ENCODE measurements around the gene PBX4. TPM values are rescaled to one million over a fixed set of nuclear protein-coding genes. Genes with fewer than 3 reads are reported as not detected.
A peak's percentile ranks its signal among the peaks of the same experiment; 100 is the strongest.

The PBX4 gene
- total RNA-seq, 2 experiments from 2014 or later: 13.8 to 15.6 TPM

DNA sequence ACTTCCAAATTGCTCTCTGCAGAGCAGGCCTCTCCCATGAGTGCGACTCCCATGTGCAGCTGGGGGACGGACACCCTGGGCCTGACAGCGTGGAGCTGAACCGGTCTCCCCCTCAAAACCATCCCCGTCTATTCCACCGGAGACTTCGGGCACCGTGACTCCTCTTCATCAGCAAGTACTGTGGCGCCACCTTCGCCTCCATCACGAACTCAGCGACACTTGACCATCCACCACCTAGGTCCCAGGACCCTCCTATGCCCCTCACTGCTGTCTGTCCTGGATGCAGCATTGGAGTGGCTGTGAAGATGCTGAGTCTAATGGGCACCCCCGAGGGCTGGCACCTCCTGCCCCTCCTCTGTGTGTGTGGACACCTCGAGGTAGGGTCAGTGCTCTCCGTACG lies 59.9 kb downstream of the PBX4 start:
- no peak overlapping the region for H3K4me3 Mint-ChIP-seq
- H3K4me1 Mint-ChIP-seq (ENCODE audit: low read depth): no peaks in the 10 kb centered on the region
- H3K27ac Mint-ChIP-seq: no peak overlapping the region
- DNase-seq (no peak), ATAC-seq (no peak)
- ChIA-PET POLR2A (no interaction called here), CTCF (interaction anchor here (0.8 to 9.0 kb wide), 3 partner anchors 9 to 85 kb away, joined by 3 to 111 read pairs (median 7); partner anchors contain the start of gene GMIP)
- peaks cover 3% of the 10 kb centered on the region for H3K36me3 Mint-ChIP-seq (ENCODE audit: low read depth)
- intact Hi-C loops (cut with micrococcal nuclease): no loop called here
- H3K9me3 Mint-ChIP-seq: no peaks in the 10 kb centered on the region
- TF ChIP-seq, protein P1, sequence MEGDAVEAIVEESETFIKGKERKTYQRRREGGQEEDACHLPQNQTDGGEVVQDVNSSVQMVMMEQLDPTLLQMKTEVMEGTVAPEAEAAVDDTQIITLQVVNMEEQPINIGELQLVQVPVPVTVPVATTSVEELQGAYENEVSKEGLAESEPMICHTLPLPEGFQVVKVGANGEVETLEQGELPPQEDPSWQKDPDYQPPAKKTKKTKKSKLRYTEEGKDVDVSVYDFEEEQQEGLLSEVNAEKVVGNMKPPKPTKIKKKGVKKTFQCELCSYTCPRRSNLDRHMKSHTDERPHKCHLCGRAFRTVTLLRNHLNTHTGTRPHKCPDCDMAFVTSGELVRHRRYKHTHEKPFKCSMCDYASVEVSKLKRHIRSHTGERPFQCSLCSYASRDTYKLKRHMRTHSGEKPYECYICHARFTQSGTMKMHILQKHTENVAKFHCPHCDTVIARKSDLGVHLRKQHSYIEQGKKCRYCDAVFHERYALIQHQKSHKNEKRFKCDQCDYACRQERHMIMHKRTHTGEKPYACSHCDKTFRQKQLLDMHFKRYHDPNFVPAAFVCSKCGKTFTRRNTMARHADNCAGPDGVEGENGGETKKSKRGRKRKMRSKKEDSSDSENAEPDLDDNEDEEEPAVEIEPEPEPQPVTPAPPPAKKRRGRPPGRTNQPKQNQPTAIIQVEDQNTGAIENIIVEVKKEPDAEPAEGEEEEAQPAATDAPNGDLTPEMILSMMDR (IDR thresholded peaks at IDR 0.05): no peak
- no peaks in the 10 kb centered on the region for H3K27me3 Mint-ChIP-seq

DNA sequence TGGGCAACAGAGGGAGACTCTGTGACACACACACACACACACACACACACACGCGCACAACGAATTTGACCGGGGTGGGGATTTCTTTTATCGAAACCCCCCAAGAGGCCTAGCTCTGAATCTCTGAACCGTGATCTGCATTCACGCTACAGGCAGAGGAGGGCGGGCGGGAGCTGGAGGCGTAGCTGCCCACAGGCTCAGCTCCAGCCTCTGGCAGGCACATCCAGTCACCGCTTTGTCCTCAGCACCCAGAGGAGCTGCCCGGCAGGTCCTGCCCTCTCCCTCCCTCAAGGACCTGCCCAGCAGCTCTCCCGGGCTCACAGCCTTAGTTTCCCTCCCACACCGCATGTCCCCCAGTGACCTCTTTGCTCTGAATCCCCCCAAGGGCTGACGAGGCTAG lies 60.4 kb downstream of the PBX4 start:
- no peak for ATAC-seq
- no peaks in the 10 kb centered on the region for H3K27me3 Mint-ChIP-seq
- no peak overlapping the region for H3K27ac Mint-ChIP-seq
- CTCF ChIA-PET: interaction anchor here (0.8 to 9.0 kb wide), 3 partner anchors 10 to 86 kb away, joined by 3 to 111 read pairs (median 7); partner anchors contain the start of gene GMIP
- H3K9me3 Mint-ChIP-seq: no peaks in the 10 kb centered on the region
- DNase-seq: no peak
- no peak overlapping the region for H3K4me3 Mint-ChIP-seq
- intact Hi-C loops (cut with micrococcal nuclease): no loop called here
- H3K4me1 Mint-ChIP-seq (ENCODE audit: low read depth): no peaks in the 10 kb centered on the region
- TF ChIP-seq, protein P1 (IDR thresholded peaks at IDR 0.05): no peak
- POLR2A ChIA-PET: interaction anchor here (0.7 kb wide), 1 partner anchor 10 kb away, joined by 3 read pairs; no protein-coding TSS in a partner anchor
- H3K36me3 Mint-ChIP-seq (ENCODE audit: low read depth): peaks cover 3% of the 10 kb centered on the region

DNA sequence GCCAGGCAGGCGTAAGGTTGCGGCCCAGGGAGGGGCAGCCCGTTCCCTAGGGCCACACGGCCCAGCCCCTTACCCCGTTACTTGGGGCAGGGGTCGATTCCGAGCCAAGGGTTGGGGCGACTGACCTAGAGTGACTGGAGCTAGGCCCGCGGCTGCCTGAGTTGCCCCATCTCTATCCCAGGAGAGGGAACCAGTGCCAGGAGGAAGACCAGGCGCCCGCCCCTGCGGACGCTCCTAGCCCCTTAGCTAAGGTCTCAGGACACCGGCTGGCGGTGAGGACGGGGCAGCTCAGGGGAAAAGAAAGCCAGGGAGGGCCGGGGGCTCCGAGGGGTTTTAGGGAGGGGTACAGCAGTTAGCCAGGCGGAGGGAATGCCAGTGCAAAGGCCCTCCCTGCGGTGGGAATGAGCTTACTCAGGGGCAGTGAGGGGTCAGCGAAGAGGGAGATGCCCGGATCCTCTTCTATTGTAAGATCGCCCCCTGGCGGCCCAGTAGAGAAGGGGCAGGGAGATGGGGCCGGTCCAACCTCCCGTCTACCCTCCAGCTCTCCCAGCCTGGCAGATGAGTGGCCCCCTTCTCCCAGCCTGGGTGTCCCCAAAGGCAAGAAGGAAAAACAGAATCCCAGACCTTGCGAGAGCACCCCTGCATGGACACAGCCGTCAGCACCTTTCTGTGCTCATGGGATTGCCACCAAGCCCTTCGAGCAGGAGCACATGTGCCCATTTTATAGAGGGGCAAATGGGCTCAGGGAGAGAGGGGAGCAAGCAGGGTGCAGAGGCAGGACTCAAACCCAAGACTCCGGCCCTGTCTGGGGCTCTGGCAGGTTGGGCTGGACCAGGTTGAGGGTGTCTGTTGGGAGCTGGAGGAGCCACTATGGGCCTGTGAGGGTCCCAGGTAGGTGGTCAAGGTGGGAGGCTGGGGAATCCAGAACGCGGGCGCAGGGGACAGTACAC lies 64.1 kb downstream of the PBX4 start:
- H3K4me3 Mint-ChIP-seq: no peak overlapping the region
- peak; percentile 76 for DNase-seq
- no peaks in the 10 kb centered on the region for H3K4me1 Mint-ChIP-seq (ENCODE audit: low read depth)
- CTCF ChIA-PET: interaction anchor here (0.6 to 9.0 kb wide), 46 partner anchors 8 to 406 kb away, joined by 3 to 111 read pairs (median 4); partner anchors contain the start of genes CILP2, GMIP, LPAR2 and ZNF93
- ATAC-seq: peak; percentile 80
- no peak overlapping the region for H3K27ac Mint-ChIP-seq
- intact Hi-C loops (cut with micrococcal nuclease): no loop called here
- peaks cover 2% of the 10 kb centered on the region for H3K9me3 Mint-ChIP-seq
- H3K36me3 Mint-ChIP-seq (ENCODE audit: low read depth): no peaks in the 10 kb centered on the region
- POLR2A ChIA-PET: interaction anchor here (0.7 kb wide), 1 partner anchor 23 kb away, joined by 3 read pairs; no protein-coding TSS in a partner anchor
- no peaks in the 10 kb centered on the region for H3K27me3 Mint-ChIP-seq
- TF ChIP-seq, protein P1 (IDR thresholded peaks at IDR 0.05): peak; percentile 94

DNA sequence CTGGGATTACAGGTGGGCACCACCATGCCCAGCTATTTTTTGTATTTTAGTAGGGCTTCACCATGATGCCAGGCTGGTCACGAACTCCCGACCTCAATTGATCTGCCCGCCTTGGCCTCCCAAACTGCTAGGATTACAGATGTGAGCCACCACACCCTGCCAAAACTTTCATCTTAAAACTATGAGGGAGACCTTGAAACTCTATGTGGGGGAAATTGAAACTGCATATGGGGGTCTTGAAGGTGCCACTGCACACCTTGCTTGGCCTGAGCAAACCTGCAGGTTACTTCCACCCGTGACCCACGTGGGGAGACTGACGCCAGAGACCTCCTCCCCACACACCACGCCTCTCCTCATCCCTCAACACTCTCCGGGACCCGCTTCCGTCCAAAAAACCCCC lies 64.8 kb downstream of the PBX4 start:
- TF ChIP-seq, protein P1 (IDR thresholded peaks at IDR 0.05): no peak
- no peak overlapping the region for H3K27ac Mint-ChIP-seq
- no peak overlapping the region for H3K4me3 Mint-ChIP-seq
- DNase-seq: no peak
- H3K4me1 Mint-ChIP-seq (ENCODE audit: low read depth): no peaks in the 10 kb centered on the region
- peaks cover 2% of the 10 kb centered on the region for H3K9me3 Mint-ChIP-seq
- ChIA-PET POLR2A (interaction anchor here (0.7 kb wide), 1 partner anchor 22 kb away, joined by 3 read pairs; no protein-coding TSS in a partner anchor), CTCF (interaction anchor here (0.6 to 9.0 kb wide), 45 partner anchors 7 to 407 kb away, joined by 3 to 111 read pairs (median 5); partner anchors contain the start of genes CILP2, GMIP, LPAR2 and ZNF93)
- intact Hi-C loops (cut with micrococcal nuclease): no loop called here
- no peaks in the 10 kb centered on the region for H3K36me3 Mint-ChIP-seq (ENCODE audit: low read depth)
- no peak for ATAC-seq
- H3K27me3 Mint-ChIP-seq: no peaks in the 10 kb centered on the region
